Measurements from ENCODE around the gene RAD18.

RAD18 gene

GRCh38 chr3:8895829-8896228 lies 67.4 kb downstream of the RAD18 start:
- TF ChIP-seq CTCF (IDR thresholded peaks at IDR 0.05; ENCODE audit: low read depth, low read length, missing control alignments): no peak
- in situ Hi-C loops (cut with HindIII; ENCODE audit: low sequenced_read_pairs): no loop called here

GRCh38 chr3:8893001-8893400 lies 70.3 kb downstream of the RAD18 start:
- DNase-seq (ENCODE audit: low read depth): no peak
- in situ Hi-C loops (cut with HindIII; ENCODE audit: low sequenced_read_pairs): no loop called here
- TF ChIP-seq CTCF (IDR thresholded peaks at IDR 0.05; ENCODE audit: low read depth, low read length, missing control alignments): no peak
- no peak overlapping the region for H3K4me3 ChIP-seq (ENCODE audit: low read depth, low read length)

More at GRCh38 chr3:8895829-8896228, 67.4 kb downstream of the RAD18 start:
- no peak for DNase-seq (ENCODE audit: low read depth)
- no peak overlapping the region for H3K4me3 ChIP-seq (ENCODE audit: low read depth, low read length)

- H3K4me3 ChIP-seq (ENCODE audit: low read depth, low read length): no peak overlapping the region
- no peak for TF ChIP-seq CTCF (IDR thresholded peaks at IDR 0.05; ENCODE audit: low read depth, low read length, missing control alignments)
- no peak for DNase-seq (ENCODE audit: low read depth)
- in situ Hi-C loops (cut with HindIII; ENCODE audit: low sequenced_read_pairs): no loop called here
These were observed 71.5 kb downstream of the RAD18 start for GRCh38 chr3:8891774-8892173.

- TF ChIP-seq CTCF (IDR thresholded peaks at IDR 0.05; ENCODE audit: low read depth, low read length, missing control alignments): no peak
- in situ Hi-C loops (cut with HindIII; ENCODE audit: low sequenced_read_pairs): no loop called here
- DNase-seq (ENCODE audit: low read depth): no peak
- H3K4me3 ChIP-seq (ENCODE audit: low read depth, low read length): no peak overlapping the region
These were observed 72.0 kb downstream of the RAD18 start for GRCh38 chr3:8891303-8891702.

- in situ Hi-C loops (cut with HindIII; ENCODE audit: low sequenced_read_pairs): no loop called here
- DNase-seq (ENCODE audit: low read depth): peak; percentile 59
- H3K4me3 ChIP-seq (ENCODE audit: low read depth, low read length): no peak overlapping the region
- no peak for TF ChIP-seq CTCF (IDR thresholded peaks at IDR 0.05; ENCODE audit: low read depth, low read length, missing control alignments)
These were observed 74.9 kb downstream of the RAD18 start for GRCh38 chr3:8888301-8888915.

GRCh38 chr3:8887435-8888300 lies 75.6 kb downstream of the RAD18 start:
- TF ChIP-seq CTCF (IDR thresholded peaks at IDR 0.05; ENCODE audit: low read depth, low read length, missing control alignments): no peak
- no peak overlapping the region for H3K4me3 ChIP-seq (ENCODE audit: low read depth, low read length)
- DNase-seq (ENCODE audit: low read depth): no peak
- in situ Hi-C loops (cut with HindIII; ENCODE audit: low sequenced_read_pairs): no loop called here
